HG03457 (cell line): ENCODE data around the gene ZNF804A.

ENCODE experiments used
- ATAC-seq: cut with Tn5 transposase; IDR thresholded peaks from one replicate; pipeline ENCODE4 v1.9.1; 2021; ENCODE audit warnings: moderate number of reproducible peaks; ENCODE audit not compliant: unreplicated experiment

Gene ZNF804A

GRCh38 chr2:184927040-184927439, 328.7 kb downstream of the ZNF804A start:
- no peak for ATAC-seq

GRCh38 chr2:184936761-184937160, 338.4 kb downstream of the ZNF804A start:
- no peak for ATAC-seq

GRCh38 chr2:184938221-184938985, 340.1 kb downstream of the ZNF804A start:
- ATAC-seq, result no peak

- ATAC-seq, result no peak
Measured at GRCh38 chr2:184945326-184945725, 347.0 kb downstream of the ZNF804A start.

- no peak for ATAC-seq
Measured at GRCh38 chr2:184945824-184946223, 347.5 kb downstream of the ZNF804A start.

GRCh38 chr2:184956856-184957255, 358.5 kb downstream of the ZNF804A start:
- ATAC-seq, result no peak

GRCh38 chr2:184971546-184972068, 373.3 kb downstream of the ZNF804A start:
- no peak for ATAC-seq
